Measurements from ENCODE around the gene ZNF226.
"Not testable (repeated sequence)": the region's sequence is repeated elsewhere in the genome, so short reads cannot be mapped to it uniquely, and the experiment has no call there.

Gene ZNF226

GRCh38 chr19:44164673-44165512 is at the start of gene ZNF226:
ZNF226 (plus strand) TSS chr19:44165100; CDS start chr19:44170081, 4,981 bp downstream.
- DNase-seq (ENCODE audit: low read depth, low spot score), result peak; percentile 67

GRCh38 chr19:44121162-44121561 is 43.7 kb upstream of the ZNF226 start:
- not testable (repeated sequence) for DNase-seq (ENCODE audit: low read depth, low spot score)

GRCh38 chr19:44131955-44132354 is 32.9 kb upstream of the ZNF226 start:
- no peak for DNase-seq (ENCODE audit: low read depth, low spot score)

- DNase-seq (ENCODE audit: low read depth, low spot score), result peak; percentile 42
These were observed 23.5 kb upstream of the ZNF226 start, which contains the start of gene ZNF234 for GRCh38 chr19:44141191-44142058. ZNF234 (plus strand) TSS chr19:44141554; CDS start chr19:44144633, 3,079 bp downstream.

- DNase-seq (ENCODE audit: low read depth, low spot score), result no peak
These were observed 22.9 kb upstream of the ZNF226 start for GRCh38 chr19:44142059-44142433.

GRCh38 chr19:44149776-44150175 is 15.1 kb upstream of the ZNF226 start:
- no peak for DNase-seq (ENCODE audit: low read depth, low spot score)

- DNase-seq (ENCODE audit: low read depth, low spot score), result no peak
These were observed 13.4 kb upstream of the ZNF226 start for GRCh38 chr19:44151491-44151890.

- no peak for DNase-seq (ENCODE audit: low read depth, low spot score)
These were observed 8.4 kb upstream of the ZNF226 start for GRCh38 chr19:44156475-44156874.

GRCh38 chr19:44163789-44164188 is 1.1 kb upstream of the ZNF226 start:
- no peak for DNase-seq (ENCODE audit: low read depth, low spot score)

GRCh38 chr19:44164327-44164672 is 600 bp upstream of the ZNF226 start:
- DNase-seq (ENCODE audit: low read depth, low spot score), result no peak

- not testable (repeated sequence) for DNase-seq (ENCODE audit: low read depth, low spot score)
These were observed 5.8 kb downstream of the ZNF226 start for GRCh38 chr19:44170660-44171059.

- no peak for DNase-seq (ENCODE audit: low read depth, low spot score)
These were observed 11.7 kb downstream of the ZNF226 start for GRCh38 chr19:44176590-44176989.

GRCh38 chr19:44180968-44181367 is 16.1 kb downstream of the ZNF226 start:
- DNase-seq (ENCODE audit: low read depth, low spot score), result no peak

- DNase-seq (ENCODE audit: low read depth, low spot score), result no peak
These were observed 17.2 kb downstream of the ZNF226 start for GRCh38 chr19:44182145-44182544.

- DNase-seq (ENCODE audit: low read depth, low spot score), result no peak
These were observed 25.1 kb downstream of the ZNF226 start for GRCh38 chr19:44190020-44190419.

GRCh38 chr19:44192127-44192526 is 27.2 kb downstream of the ZNF226 start:
- no peak for DNase-seq (ENCODE audit: low read depth, low spot score)

- no peak for DNase-seq (ENCODE audit: low read depth, low spot score)
These were observed 31.9 kb downstream of the ZNF226 start for GRCh38 chr19:44196772-44197171.

- DNase-seq (ENCODE audit: low read depth, low spot score), result no peak
These were observed 37.6 kb downstream of the ZNF226 start for GRCh38 chr19:44202470-44202869.

GRCh38 chr19:44202974-44203373 is 38.1 kb downstream of the ZNF226 start:
- no peak for DNase-seq (ENCODE audit: low read depth, low spot score)

GRCh38 chr19:44203877-44204276 is 39.0 kb downstream of the ZNF226 start:
- not testable (repeated sequence) for DNase-seq (ENCODE audit: low read depth, low spot score)

- DNase-seq (ENCODE audit: low read depth, low spot score), result no peak
These were observed 39.9 kb downstream of the ZNF226 start for GRCh38 chr19:44204772-44205171.

GRCh38 chr19:44207126-44207803 is 42.4 kb downstream of the ZNF226 start:
- peak; percentile 61 for DNase-seq (ENCODE audit: low read depth, low spot score)
